ENCODE measurements around the gene ARFGAP3.

The ARFGAP3 gene

DNA sequence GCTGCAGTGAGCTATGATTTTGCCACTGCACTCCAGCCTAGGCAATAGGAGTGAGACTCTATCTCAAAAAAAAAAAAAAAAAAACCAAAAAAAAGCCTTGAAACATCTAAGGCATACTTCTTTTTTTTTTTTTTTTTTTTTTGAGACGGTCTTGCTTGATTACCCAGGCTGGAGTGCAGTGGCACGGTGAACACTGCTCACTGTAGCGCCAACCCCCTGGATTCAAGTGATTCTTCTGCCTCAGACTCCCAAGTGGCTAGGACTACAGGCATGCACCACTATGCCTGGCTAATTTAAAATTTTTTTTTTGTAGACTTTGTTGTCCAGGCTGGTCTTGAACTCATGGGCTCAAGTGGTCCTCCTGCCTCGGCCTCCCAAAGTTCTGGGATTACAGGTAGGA lies 19.5 kb downstream of the ARFGAP3 start:
- TF ChIP-seq, protein P1, sequence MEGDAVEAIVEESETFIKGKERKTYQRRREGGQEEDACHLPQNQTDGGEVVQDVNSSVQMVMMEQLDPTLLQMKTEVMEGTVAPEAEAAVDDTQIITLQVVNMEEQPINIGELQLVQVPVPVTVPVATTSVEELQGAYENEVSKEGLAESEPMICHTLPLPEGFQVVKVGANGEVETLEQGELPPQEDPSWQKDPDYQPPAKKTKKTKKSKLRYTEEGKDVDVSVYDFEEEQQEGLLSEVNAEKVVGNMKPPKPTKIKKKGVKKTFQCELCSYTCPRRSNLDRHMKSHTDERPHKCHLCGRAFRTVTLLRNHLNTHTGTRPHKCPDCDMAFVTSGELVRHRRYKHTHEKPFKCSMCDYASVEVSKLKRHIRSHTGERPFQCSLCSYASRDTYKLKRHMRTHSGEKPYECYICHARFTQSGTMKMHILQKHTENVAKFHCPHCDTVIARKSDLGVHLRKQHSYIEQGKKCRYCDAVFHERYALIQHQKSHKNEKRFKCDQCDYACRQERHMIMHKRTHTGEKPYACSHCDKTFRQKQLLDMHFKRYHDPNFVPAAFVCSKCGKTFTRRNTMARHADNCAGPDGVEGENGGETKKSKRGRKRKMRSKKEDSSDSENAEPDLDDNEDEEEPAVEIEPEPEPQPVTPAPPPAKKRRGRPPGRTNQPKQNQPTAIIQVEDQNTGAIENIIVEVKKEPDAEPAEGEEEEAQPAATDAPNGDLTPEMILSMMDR (IDR thresholded peaks at IDR 0.05; ENCODE audit: low read depth, low read length) = no peak
- Histone ChIP-seq H3K4me3 (ENCODE audit: low read depth, low read length) (no peak overlapping the region), H3K27me3 (ENCODE audit: insufficient read depth, low read depth, severe bottlenecking) (no peaks in the 10 kb centered on the region), H3K27ac (no peak overlapping the region), H3K9me3 (ENCODE audit: severe bottlenecking) (no peaks in the 10 kb centered on the region), H3K36me3 (peaks cover 36% of the 10 kb centered on the region)
- DNase-seq = no peak

DNA sequence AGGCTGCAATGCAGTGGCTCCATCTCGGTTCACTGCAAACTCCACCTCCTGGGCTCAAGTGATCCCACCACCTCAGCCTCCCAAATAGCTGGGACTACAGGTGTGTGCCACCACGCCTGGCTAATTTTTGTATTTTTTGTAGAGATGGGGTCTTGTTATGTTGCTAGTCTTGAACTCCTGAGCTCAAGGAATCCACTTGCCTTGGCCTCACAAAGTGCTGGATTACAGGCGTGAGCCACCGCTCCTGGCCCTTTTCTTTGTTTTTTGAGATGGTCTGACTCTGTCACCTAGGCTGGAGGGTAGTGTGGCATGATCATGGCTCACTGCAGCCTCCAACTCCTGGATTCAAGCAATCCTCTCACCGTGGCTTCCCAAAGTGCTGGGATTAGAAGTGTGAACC lies 21.0 kb downstream of the ARFGAP3 start:
- Histone ChIP-seq H3K9me3 (ENCODE audit: severe bottlenecking) (no peaks in the 10 kb centered on the region), H3K36me3 (peaks cover 34% of the 10 kb centered on the region), H3K27me3 (ENCODE audit: insufficient read depth, low read depth, severe bottlenecking) (no peaks in the 10 kb centered on the region), H3K27ac (no peak overlapping the region), H3K4me3 (ENCODE audit: low read depth, low read length) (no peak overlapping the region)
- TF ChIP-seq, protein P1 (IDR thresholded peaks at IDR 0.05; ENCODE audit: low read depth, low read length) = no peak
- DNase-seq = no peak

DNA sequence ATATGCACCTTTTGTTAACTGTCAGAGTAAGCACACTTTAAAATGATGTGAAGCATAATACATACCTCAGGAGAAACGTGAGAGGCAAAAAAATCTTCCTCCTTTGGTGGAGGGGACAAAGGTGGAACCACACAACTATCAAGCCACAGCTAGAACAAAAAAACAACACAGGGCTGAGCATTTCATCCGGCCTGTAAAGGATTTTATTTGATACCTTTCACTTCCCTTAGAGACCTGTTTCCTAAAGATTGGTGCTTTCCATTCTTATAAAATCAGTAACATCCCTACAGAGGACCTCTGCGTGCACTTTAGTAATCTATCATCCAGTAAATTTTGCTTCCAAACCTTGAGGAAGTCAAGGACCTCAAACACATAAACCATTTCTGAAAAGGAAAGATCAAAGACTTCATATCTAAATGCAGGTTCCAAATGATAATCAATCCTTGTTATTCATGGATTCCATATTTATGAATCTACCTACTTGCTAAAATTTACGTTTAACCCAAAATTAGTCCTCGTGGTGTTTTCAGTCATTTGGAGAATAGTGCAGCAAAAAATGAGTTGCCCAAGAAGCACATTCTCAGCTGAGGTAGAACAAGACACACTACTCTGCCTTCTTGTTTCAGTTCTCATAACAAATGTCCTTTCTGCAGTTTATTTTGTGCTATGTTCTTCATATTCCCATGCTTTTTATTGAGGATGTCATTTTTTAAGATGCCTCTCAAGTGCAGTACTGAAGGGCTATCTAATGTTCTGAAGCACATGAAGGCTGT lies 22.7 kb downstream of the ARFGAP3 start:
- Histone ChIP-seq H3K9me3 (ENCODE audit: severe bottlenecking) (no peaks in the 10 kb centered on the region), H3K27me3 (ENCODE audit: insufficient read depth, low read depth, severe bottlenecking) (no peaks in the 10 kb centered on the region), H3K27ac (no peak overlapping the region), H3K4me3 (ENCODE audit: low read depth, low read length) (no peak overlapping the region), H3K36me3 (peaks cover 33% of the 10 kb centered on the region)
- TF ChIP-seq, protein P1 (IDR thresholded peaks at IDR 0.05; ENCODE audit: low read depth, low read length) = no peak
- no peak for DNase-seq

DNA sequence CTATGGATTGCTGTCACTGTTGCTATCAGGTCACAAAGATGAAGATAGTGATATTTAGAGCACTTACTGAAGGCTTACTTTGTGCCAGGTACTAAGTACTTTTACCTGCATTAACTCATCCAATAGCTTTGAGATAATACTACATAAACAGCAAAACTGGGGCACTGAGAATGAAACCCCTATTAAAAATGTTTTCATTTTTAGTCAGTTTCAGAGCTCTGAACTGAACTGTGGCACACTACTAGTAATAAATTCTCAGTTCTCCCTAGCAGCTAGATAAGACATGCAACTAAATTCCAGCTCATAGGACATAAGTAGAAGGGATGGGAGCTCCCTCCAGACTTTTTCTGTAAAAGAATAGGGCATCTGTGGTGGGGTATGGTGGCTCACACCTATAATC lies 24.0 kb downstream of the ARFGAP3 start:
- no peak overlapping the region for H3K4me3 ChIP-seq (ENCODE audit: low read depth, low read length)
- H3K9me3 ChIP-seq (ENCODE audit: severe bottlenecking) = no peaks in the 10 kb centered on the region
- peaks cover 33% of the 10 kb centered on the region for H3K36me3 ChIP-seq
- no peak for DNase-seq
- H3K27me3 ChIP-seq (ENCODE audit: insufficient read depth, low read depth, severe bottlenecking) = no peaks in the 10 kb centered on the region
- H3K27ac ChIP-seq = no peak overlapping the region
- TF ChIP-seq, protein P1 (IDR thresholded peaks at IDR 0.05; ENCODE audit: low read depth, low read length) = no peak

DNA sequence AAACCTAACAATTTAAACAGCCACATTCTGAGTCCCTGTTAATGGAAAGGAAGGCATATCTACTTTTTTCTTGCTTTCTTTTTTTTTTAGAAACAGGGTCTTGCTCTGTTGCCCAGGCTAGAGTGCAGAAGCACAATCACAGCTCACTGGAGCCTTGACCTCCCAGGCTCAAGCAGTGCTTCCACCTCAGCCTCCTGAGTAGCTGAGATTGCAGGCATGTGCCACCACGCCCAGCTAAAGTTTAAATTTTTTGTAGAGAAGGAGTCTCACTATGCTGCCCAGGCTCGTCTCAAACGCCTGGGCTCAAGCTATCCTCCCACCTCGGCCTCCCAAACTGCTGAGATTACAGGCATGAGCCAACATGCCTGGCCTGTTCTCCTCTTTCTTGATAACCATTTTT lies 25.4 kb downstream of the ARFGAP3 start:
- Histone ChIP-seq H3K27ac (no peak overlapping the region), H3K9me3 (ENCODE audit: severe bottlenecking) (no peaks in the 10 kb centered on the region), H3K36me3 (peaks cover 34% of the 10 kb centered on the region), H3K27me3 (ENCODE audit: insufficient read depth, low read depth, severe bottlenecking) (no peaks in the 10 kb centered on the region), H3K4me3 (ENCODE audit: low read depth, low read length) (no peak overlapping the region)
- TF ChIP-seq, protein P1 (IDR thresholded peaks at IDR 0.05; ENCODE audit: low read depth, low read length) = no peak
- no peak for DNase-seq

DNA sequence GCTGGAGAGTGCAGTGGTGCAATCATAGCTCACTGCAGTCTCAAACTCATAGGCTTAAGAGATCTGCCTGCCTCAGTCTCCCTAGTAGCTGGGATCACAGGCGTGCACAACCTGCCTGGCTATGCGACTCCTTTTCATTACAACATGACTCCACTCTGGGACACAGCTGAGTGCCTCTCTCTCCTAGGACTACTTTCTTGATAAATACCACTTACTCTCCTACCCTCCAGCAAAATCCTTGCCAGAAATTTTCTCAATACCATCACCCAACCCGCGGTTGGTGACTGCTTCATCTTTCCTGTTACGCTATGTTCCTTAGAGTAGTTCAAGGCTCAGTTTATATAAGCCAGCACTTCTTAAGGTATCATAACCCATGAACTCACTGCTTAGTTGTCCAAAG lies 26.9 kb downstream of the ARFGAP3 start:
- DNase-seq = no peak
- Histone ChIP-seq H3K9me3 (ENCODE audit: severe bottlenecking) (no peaks in the 10 kb centered on the region), H3K4me3 (ENCODE audit: low read depth, low read length) (no peak overlapping the region), H3K36me3 (peaks cover 33% of the 10 kb centered on the region), H3K27me3 (ENCODE audit: insufficient read depth, low read depth, severe bottlenecking) (no peaks in the 10 kb centered on the region), H3K27ac (no peak overlapping the region)
- TF ChIP-seq, protein P1 (IDR thresholded peaks at IDR 0.05; ENCODE audit: low read depth, low read length) = no peak

All from WERI-Rb-1 (cell line).